HFFc6 (cell line): ENCODE data around the gene ZNRF1. TPM values are rescaled to one million over a fixed set of nuclear protein-coding genes. Genes with fewer than 3 reads are reported as not detected.
A peak's percentile ranks its signal among the peaks of the same experiment; 100 is the strongest.

Experiments
- DNase-seq: peaks from one replicate; pipeline ENCODE4 v3.0.0-alpha.2; 2018
- H3K27ac Mint-ChIP-seq: 2 replicates; pipeline ENCODE4 v1.8.0; 2020; ENCODE audit warnings: mild to moderate bottlenecking, mixed read lengths
- H3K27me3 Mint-ChIP-seq: 2 replicates; pipeline ENCODE4 v1.8.0; 2021; ENCODE audit warnings: mild to moderate bottlenecking, moderate library complexity, mixed read lengths; ENCODE audit not compliant: insufficient read depth
- H3K36me3 Mint-ChIP-seq: 2 replicates; pipeline ENCODE4 v1.8.0; 2021; ENCODE audit warnings: low read depth, mixed read lengths
- H3K4me1 Mint-ChIP-seq: 2 replicates; pipeline ENCODE4 v1.8.0; 2020; ENCODE audit warnings: low read depth, mixed read lengths
- H3K4me3 Mint-ChIP-seq: 2 replicates; pipeline ENCODE4 v1.8.0; 2020; ENCODE audit warnings: mild to moderate bottlenecking, moderate library complexity, mixed read lengths
- H3K9me3 Mint-ChIP-seq: 2 replicates; pipeline ENCODE4 v1.8.0; 2020; ENCODE audit warnings: mild to moderate bottlenecking, mixed read lengths
- total RNA-seq, 6 experiments: library from RNA; stranded (reverse); fragmentation: NEBNext Ultra II Directional; extraction: Animal tissue kit (Norgen Biotek cat#: 25700); gene quantifications; 2 replicates in 1 of 6; 3 replicates in 5 of 6; pipeline ENCODE4 v1.2.3, GENCODE V29; 2021
- TF ChIP-seq, protein P1 (sequence below): fragments of 200-600 bp; sonication (generic); IDR thresholded peaks from 2 replicates; pipeline ENCODE4 v1.5.0; 2021; ENCODE audit warnings: antibody characterized with exemption, mild to moderate bottlenecking

Gene ZNRF1
- total RNA-seq, 6 experiments from 2014 or later, result 21.7 to 31.3 (median 28.0) TPM

DNA sequence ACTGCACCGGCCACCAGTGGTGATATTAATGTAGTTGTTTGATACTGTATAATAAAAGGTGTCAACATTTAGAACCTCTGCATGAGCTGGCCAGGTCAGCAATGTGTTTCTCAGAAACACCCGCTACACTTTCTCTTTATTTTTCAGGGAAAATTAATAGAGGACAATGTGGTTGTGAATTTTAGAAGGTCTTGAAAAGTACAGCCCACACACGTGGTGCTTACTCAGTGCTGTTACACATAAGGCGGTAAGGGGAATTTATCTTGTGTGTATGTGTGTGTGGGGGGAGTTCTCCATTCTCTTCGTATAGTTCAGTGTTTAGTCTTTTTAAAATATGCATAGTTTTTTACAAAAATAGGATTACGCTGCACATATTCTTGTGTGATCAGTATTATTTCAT is 145.1 kb downstream of the ZNRF1 start:
- Mint-ChIP-seq H3K9me3 (peaks cover 4% of the 10 kb centered on the region; the same call in 1 of the 2 replicates), H3K27ac (no peak overlapping the region), H3K4me1 (peaks cover 8% of the 10 kb centered on the region), H3K27me3 (no peaks in the 10 kb centered on the region; the same call in 1 of the 2 replicates), H3K36me3 (peaks cover 1% of the 10 kb centered on the region; the same call in 1 of the 2 replicates), H3K4me3 (no peak overlapping the region)
- TF ChIP-seq, protein P1, sequence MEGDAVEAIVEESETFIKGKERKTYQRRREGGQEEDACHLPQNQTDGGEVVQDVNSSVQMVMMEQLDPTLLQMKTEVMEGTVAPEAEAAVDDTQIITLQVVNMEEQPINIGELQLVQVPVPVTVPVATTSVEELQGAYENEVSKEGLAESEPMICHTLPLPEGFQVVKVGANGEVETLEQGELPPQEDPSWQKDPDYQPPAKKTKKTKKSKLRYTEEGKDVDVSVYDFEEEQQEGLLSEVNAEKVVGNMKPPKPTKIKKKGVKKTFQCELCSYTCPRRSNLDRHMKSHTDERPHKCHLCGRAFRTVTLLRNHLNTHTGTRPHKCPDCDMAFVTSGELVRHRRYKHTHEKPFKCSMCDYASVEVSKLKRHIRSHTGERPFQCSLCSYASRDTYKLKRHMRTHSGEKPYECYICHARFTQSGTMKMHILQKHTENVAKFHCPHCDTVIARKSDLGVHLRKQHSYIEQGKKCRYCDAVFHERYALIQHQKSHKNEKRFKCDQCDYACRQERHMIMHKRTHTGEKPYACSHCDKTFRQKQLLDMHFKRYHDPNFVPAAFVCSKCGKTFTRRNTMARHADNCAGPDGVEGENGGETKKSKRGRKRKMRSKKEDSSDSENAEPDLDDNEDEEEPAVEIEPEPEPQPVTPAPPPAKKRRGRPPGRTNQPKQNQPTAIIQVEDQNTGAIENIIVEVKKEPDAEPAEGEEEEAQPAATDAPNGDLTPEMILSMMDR, result no peak
- DNase-seq, result no peak

- TF ChIP-seq, protein P1, result no peak
- no peaks in the 10 kb centered on the region for H3K27me3 Mint-ChIP-seq
- H3K4me1 Mint-ChIP-seq, result peaks cover 19% of the 10 kb centered on the region
- peak overlapping the region; percentile 93 for H3K4me3 Mint-ChIP-seq
- H3K9me3 Mint-ChIP-seq, result peaks cover 30% of the 10 kb centered on the region
- H3K36me3 Mint-ChIP-seq, result peaks cover 36% of the 10 kb centered on the region
- H3K27ac Mint-ChIP-seq, result no peak overlapping the region
- no peak for DNase-seq
Observed at GRCh38 chr16:75147968-75148310, 149.1 kb downstream of the ZNRF1 start.

- Mint-ChIP-seq H3K27ac (peak within 1 kb of the TSS; percentile 87), H3K4me3 (peak within 1 kb of the TSS; percentile 93), H3K9me3 (peaks cover 37% of the 10 kb centered on the region), H3K36me3 (peaks cover 42% of the 10 kb centered on the region), H3K4me1 (peaks cover 19% of the 10 kb centered on the region), H3K27me3 (no peaks in the 10 kb centered on the region)
- TF ChIP-seq, protein P1, result no peak
- peak; percentile 88 for DNase-seq
Observed at GRCh38 chr16:75148311-75149195, 149.7 kb downstream of the ZNRF1 start, which contains the start of gene ZFP1. TSS of gene ZFP1 (plus strand) at chr16:75148524. CDS start at chr16:75152952, 4,428 bp downstream.

- peaks cover 19% of the 10 kb centered on the region for H3K4me1 Mint-ChIP-seq
- no peak overlapping the region for H3K4me3 Mint-ChIP-seq
- H3K27ac Mint-ChIP-seq, result no peak overlapping the region
- no peak for DNase-seq
- H3K36me3 Mint-ChIP-seq, result peaks cover 59% of the 10 kb centered on the region
- TF ChIP-seq, protein P1, result no peak
- H3K27me3 Mint-ChIP-seq, result no peaks in the 10 kb centered on the region
- H3K9me3 Mint-ChIP-seq, result peaks cover 40% of the 10 kb centered on the region
Observed at GRCh38 chr16:75151798-75152197, 153.0 kb downstream of the ZNRF1 start.

DNA sequence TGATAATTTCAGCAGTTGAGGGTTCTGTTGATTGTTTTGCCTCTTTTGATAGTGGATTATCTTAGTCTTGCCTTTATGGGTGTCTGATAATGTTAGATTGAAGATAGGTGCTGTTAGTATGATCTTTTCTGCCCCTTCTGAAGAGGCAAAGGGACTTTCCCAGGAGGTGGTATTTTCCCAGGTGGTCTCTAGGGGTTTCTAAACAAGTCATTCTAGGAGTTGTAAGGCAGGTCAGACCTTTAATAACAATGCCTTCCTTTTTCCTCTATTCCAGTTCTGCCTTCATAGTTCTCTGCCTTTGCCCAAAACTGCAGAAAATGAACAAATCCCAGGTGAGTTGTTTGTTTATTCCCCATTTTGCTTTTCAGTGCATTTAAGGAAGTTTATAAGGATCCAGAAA is 153.8 kb downstream of the ZNRF1 start:
- DNase-seq, result no peak
- H3K27me3 Mint-ChIP-seq, result no peaks in the 10 kb centered on the region
- H3K4me3 Mint-ChIP-seq, result no peak overlapping the region
- H3K9me3 Mint-ChIP-seq, result peaks cover 40% of the 10 kb centered on the region
- H3K4me1 Mint-ChIP-seq, result peaks cover 15% of the 10 kb centered on the region
- no peak overlapping the region for H3K27ac Mint-ChIP-seq
- peaks cover 67% of the 10 kb centered on the region for H3K36me3 Mint-ChIP-seq
- TF ChIP-seq, protein P1, result no peak
